COLO668 (cell line): ENCODE results near the gene IFITM10.

Experiments
- DNase-seq: peaks from one replicate; lab custom pipeline; 2025; ENCODE audit not compliant: unreplicated experiment; lab: John Stamatoyannopoulos, UW

The IFITM10 gene

GRCh38 chr11:1750481-1750839 lies at the start of gene IFITM10:
Gene IFITM10, minus strand, starts transcription at chr11:1750595. Its CDS starts 153 bp downstream, at chr11:1750442.
- no peak for DNase-seq

- DNase-seq, result no peak
Measured at GRCh38 chr11:1797391-1798125, 47.2 kb upstream of the IFITM10 start.

- DNase-seq, result no peak
Measured at GRCh38 chr11:1796413-1797011, 46.1 kb upstream of the IFITM10 start.

- DNase-seq, result no peak
Measured at GRCh38 chr11:1793081-1793480, 42.7 kb upstream of the IFITM10 start.

GRCh38 chr11:1792461-1792860 lies 42.1 kb upstream of the IFITM10 start:
- no peak for DNase-seq

GRCh38 chr11:1791912-1792311 lies 41.5 kb upstream of the IFITM10 start:
- DNase-seq, result no peak

GRCh38 chr11:1786466-1786865 lies 36.1 kb upstream of the IFITM10 start:
- DNase-seq, result no peak

GRCh38 chr11:1785749-1786413 lies 35.5 kb upstream of the IFITM10 start:
- DNase-seq, result no peak

- DNase-seq, result no peak
Measured at GRCh38 chr11:1784761-1785650, 34.6 kb upstream of the IFITM10 start.

- no peak for DNase-seq
Measured at GRCh38 chr11:1783725-1784529, 33.5 kb upstream of the IFITM10 start.

GRCh38 chr11:1782831-1783724 lies 32.7 kb upstream of the IFITM10 start:
- no peak for DNase-seq

- DNase-seq, result no peak
Measured at GRCh38 chr11:1782031-1782590, 31.7 kb upstream of the IFITM10 start.

- DNase-seq, result no peak
Measured at GRCh38 chr11:1781593-1781975, 31.2 kb upstream of the IFITM10 start.

- DNase-seq, result no peak
Measured at GRCh38 chr11:1780700-1781592, 30.6 kb upstream of the IFITM10 start.

GRCh38 chr11:1779806-1780699 lies 29.7 kb upstream of the IFITM10 start:
- no peak for DNase-seq

GRCh38 chr11:1779034-1779805 lies 28.8 kb upstream of the IFITM10 start:
- DNase-seq, result no peak
